ENCODE results near the gene RSPO3. TPM values are rescaled to one million over a fixed set of nuclear protein-coding genes. Genes with fewer than 3 reads are reported as not detected.

The RSPO3 gene
- polyA plus RNA-seq, 1 experiment: not detected

DNA sequence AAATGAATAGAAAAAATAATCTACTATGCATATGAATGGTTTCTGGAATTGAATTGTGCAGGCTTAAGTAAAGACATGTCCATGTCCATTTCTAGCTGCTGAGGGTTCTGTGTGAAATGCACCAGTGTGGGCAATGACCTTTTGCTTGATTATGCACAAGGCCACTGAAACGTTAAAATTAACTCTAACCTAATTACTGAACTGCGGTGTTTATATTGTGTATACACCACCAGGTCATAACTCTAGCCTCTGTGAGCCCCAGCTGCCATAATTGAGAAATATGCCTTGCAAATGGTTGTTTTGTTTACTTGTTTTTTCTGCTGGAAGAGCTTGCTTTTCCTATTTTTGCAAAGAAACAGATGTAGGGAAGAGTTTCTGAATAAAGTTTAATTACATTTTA lies 46.1 kb downstream of the RSPO3 start:
- Histone ChIP-seq H3K4me3 (ENCODE audit: low read depth, low read length) (no peak overlapping the region), H3K27ac (ENCODE audit: low read depth, low read length) (no peak overlapping the region), H3K9me3 (ENCODE audit: control insufficient read depth, insufficient read depth, low read length) (no peaks in the 10 kb centered on the region), H3K27me3 (ENCODE audit: control insufficient read depth, insufficient read depth, low read length) (no peaks in the 10 kb centered on the region)
- no peak for DNase-seq (ENCODE audit: low read depth, low spot score)
- TF ChIP-seq, protein P1, sequence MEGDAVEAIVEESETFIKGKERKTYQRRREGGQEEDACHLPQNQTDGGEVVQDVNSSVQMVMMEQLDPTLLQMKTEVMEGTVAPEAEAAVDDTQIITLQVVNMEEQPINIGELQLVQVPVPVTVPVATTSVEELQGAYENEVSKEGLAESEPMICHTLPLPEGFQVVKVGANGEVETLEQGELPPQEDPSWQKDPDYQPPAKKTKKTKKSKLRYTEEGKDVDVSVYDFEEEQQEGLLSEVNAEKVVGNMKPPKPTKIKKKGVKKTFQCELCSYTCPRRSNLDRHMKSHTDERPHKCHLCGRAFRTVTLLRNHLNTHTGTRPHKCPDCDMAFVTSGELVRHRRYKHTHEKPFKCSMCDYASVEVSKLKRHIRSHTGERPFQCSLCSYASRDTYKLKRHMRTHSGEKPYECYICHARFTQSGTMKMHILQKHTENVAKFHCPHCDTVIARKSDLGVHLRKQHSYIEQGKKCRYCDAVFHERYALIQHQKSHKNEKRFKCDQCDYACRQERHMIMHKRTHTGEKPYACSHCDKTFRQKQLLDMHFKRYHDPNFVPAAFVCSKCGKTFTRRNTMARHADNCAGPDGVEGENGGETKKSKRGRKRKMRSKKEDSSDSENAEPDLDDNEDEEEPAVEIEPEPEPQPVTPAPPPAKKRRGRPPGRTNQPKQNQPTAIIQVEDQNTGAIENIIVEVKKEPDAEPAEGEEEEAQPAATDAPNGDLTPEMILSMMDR (IDR thresholded peaks at IDR 0.05; ENCODE audit: low read depth, low read length): no peak
- POLR2A ChIA-PET: no interaction called here
- CTCF ChIA-PET: no interaction called here

GRCh38 chr6:127173156-127173940 lies 54.9 kb downstream of the RSPO3 start:
- no peak for DNase-seq (ENCODE audit: low read depth, low spot score)
- no peak overlapping the region for H3K27ac ChIP-seq (ENCODE audit: low read depth, low read length)
- no peaks in the 10 kb centered on the region for H3K27me3 ChIP-seq (ENCODE audit: control insufficient read depth, insufficient read depth, low read length)
- CTCF ChIA-PET: no interaction called here
- no peaks in the 10 kb centered on the region for H3K9me3 ChIP-seq (ENCODE audit: control insufficient read depth, insufficient read depth, low read length)
- TF ChIP-seq, protein P1 (IDR thresholded peaks at IDR 0.05; ENCODE audit: low read depth, low read length): no peak
- POLR2A ChIA-PET: no interaction called here
- H3K4me3 ChIP-seq (ENCODE audit: low read depth, low read length): no peak overlapping the region

DNA sequence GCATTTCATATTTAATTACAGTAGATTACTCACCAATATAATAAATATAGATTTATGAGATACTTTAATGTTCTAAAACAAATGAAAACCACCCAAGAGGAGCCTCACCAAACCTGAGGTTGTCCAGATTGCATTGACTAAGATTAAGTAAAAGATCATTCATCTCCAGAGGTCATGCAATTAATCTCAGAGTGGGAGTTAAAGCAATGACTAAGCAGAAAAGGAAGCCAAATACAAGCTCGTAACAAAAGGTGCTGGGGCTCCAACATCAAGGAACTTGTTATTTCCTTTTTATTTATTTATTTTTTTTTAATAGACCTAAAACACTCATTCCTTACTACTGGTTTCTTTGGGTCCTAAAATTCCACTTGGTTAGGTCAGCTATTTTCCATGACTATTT lies 57.7 kb downstream of the RSPO3 start:
- Histone ChIP-seq H3K27me3 (ENCODE audit: control insufficient read depth, insufficient read depth, low read length) (no peaks in the 10 kb centered on the region), H3K27ac (ENCODE audit: low read depth, low read length) (no peak overlapping the region), H3K4me3 (ENCODE audit: low read depth, low read length) (no peak overlapping the region), H3K9me3 (ENCODE audit: control insufficient read depth, insufficient read depth, low read length) (no peaks in the 10 kb centered on the region)
- ChIA-PET POLR2A (no interaction called here), CTCF (interaction anchor here (1.1 to 1.3 kb wide), 2 partner anchors 11 to 372 kb away, joined by 4 to 6 read pairs; no protein-coding TSS in a partner anchor)
- TF ChIP-seq, protein P1 (IDR thresholded peaks at IDR 0.05; ENCODE audit: low read depth, low read length): no peak
- no peak for DNase-seq (ENCODE audit: low read depth, low spot score)

- POLR2A ChIA-PET: interaction anchor here (0.8 kb wide), 1 partner anchor 89 kb away, joined by 3 read pairs; the partner anchor contains the start of gene RNF146
- TF ChIP-seq, protein P1 (IDR thresholded peaks at IDR 0.05; ENCODE audit: low read depth, low read length): no peak
Observed at GRCh38 chr6:127177030-127177922, 58.8 kb downstream of the RSPO3 start.

DNA sequence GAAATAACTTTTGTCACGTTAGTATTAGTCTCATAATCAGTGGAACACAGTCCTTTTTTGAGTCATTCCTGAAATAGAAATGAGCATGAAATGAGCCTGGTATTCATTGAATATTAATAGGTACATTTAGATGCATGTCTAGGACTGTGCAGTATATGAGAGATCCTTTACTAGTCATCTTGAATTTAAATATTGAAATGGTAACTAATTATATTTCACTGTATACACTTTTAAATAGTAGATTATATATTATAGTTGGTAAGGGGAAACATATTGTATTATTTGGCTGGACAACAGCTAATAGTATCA lies 59.4 kb downstream of the RSPO3 start:
- no peak for DNase-seq (ENCODE audit: low read depth, low spot score)
- Histone ChIP-seq H3K27ac (ENCODE audit: low read depth, low read length) (no peak overlapping the region), H3K9me3 (ENCODE audit: control insufficient read depth, insufficient read depth, low read length) (no peaks in the 10 kb centered on the region), H3K4me3 (ENCODE audit: low read depth, low read length) (no peak overlapping the region), H3K27me3 (ENCODE audit: control insufficient read depth, insufficient read depth, low read length) (no peaks in the 10 kb centered on the region)
- TF ChIP-seq, protein P1 (IDR thresholded peaks at IDR 0.05; ENCODE audit: low read depth, low read length): no peak
- ChIA-PET CTCF (interaction anchor here (0.8 to 1.2 kb wide), 2 partner anchors 9 to 13 kb away, joined by 3 read pairs; no protein-coding TSS in a partner anchor), POLR2A (no interaction called here)

More at GRCh38 chr6:127177030-127177922, 58.8 kb downstream of the RSPO3 start:
- H3K4me3 ChIP-seq (ENCODE audit: low read depth, low read length): no peak overlapping the region
- no peaks in the 10 kb centered on the region for H3K9me3 ChIP-seq (ENCODE audit: control insufficient read depth, insufficient read depth, low read length)
- DNase-seq (ENCODE audit: low read depth, low spot score): no peak
- no peak overlapping the region for H3K27ac ChIP-seq (ENCODE audit: low read depth, low read length)
- H3K27me3 ChIP-seq (ENCODE audit: control insufficient read depth, insufficient read depth, low read length): no peaks in the 10 kb centered on the region
- CTCF ChIA-PET: interaction anchor here (1.1 to 1.3 kb wide), 3 partner anchors 9 to 373 kb away, joined by 3 to 6 read pairs (median 4); no protein-coding TSS in a partner anchor
